WTC11 (cell line): Measurements from ENCODE around the gene L1CAM. TPM values are rescaled to one million over a fixed set of nuclear protein-coding genes. Genes with fewer than 3 reads are reported as not detected.

Experiments used
- ATAC-seq: fragments of 200-7000 bp; cut with Tn5 transposase; 2 replicates; pipeline ENCODE4 v1.10.0; 2021; ENCODE audit warnings: mild to moderate bottlenecking, moderate library complexity
- CTCF ChIA-PET: fragments of 300-600 bp; sonication (Branson Sonifier 250); formaldehyde crosslinking; loops from one replicate; lab custom pipeline; 2021; ENCODE audit warnings: antibody characterized with exemption; lab: Charles Lee
- POLR2A ChIA-PET: fragments of 350-600 bp; sonication (Branson Sonifier 250); formaldehyde crosslinking; loops from one replicate; lab custom pipeline; 2021; ENCODE audit warnings: antibody characterized with exemption; lab: Charles Lee
- DNase-seq: peaks from one replicate; pipeline ENCODE4 v3.0.0; 2021; ENCODE audit warnings: low spot score
- H3K27ac Mint-ChIP-seq: 2 replicates; pipeline ENCODE4 v1.8.0; 2021; ENCODE audit warnings: mixed read lengths
- H3K27me3 Mint-ChIP-seq: 2 replicates; pipeline ENCODE4 v1.8.0; 2021; ENCODE audit warnings: low read depth, mild to moderate bottlenecking, moderate library complexity, mixed read lengths
- H3K36me3 Mint-ChIP-seq: 2 replicates; pipeline ENCODE4 v1.8.0; 2021; ENCODE audit warnings: mixed read lengths
- H3K4me1 Mint-ChIP-seq: 2 replicates; pipeline ENCODE4 v1.8.0; 2022; ENCODE audit warnings: mixed read lengths
- H3K4me3 Mint-ChIP-seq: 2 replicates; pipeline ENCODE4 v1.8.0; 2021; ENCODE audit warnings: mild to moderate bottlenecking, moderate library complexity, mixed read lengths
- H3K9me3 Mint-ChIP-seq: 2 replicates; pipeline ENCODE4 v1.8.0; 2021; ENCODE audit warnings: mixed read lengths
- ELF4 ChIP-seq: sonication (generic); formaldehyde crosslinking; IDR thresholded peaks from 2 replicates; pipeline ENCODE4 v1.8.1; 2022; ENCODE audit warnings: low read depth, mild to moderate bottlenecking, moderate library complexity, missing genetic modification reagents
- FOXJ3 ChIP-seq: sonication (generic); formaldehyde crosslinking; IDR thresholded peaks from 2 replicates; pipeline ENCODE4 v1.9.0; 2021; ENCODE audit warnings: missing genetic modification reagents, mild to moderate bottlenecking, borderline replicate concordance
- FOXP1 ChIP-seq: sonication (generic); formaldehyde crosslinking; IDR thresholded peaks from 2 replicates; pipeline ENCODE4 v1.8.0; 2022; ENCODE audit warnings: missing genetic modification reagents, mild to moderate bottlenecking, moderate library complexity, borderline replicate concordance
- NR2C2 ChIP-seq: sonication (generic); formaldehyde crosslinking; IDR thresholded peaks from 2 replicates; pipeline ENCODE4 v1.8.0; 2022; ENCODE audit warnings: mild to moderate bottlenecking, missing genetic modification reagents
- PRRX2 ChIP-seq: fragments of 250-450 bp; sonication (Bioruptor Pico); IDR thresholded peaks from 2 replicates; pipeline ENCODE4 v1.8.0; 2021; ENCODE audit warnings: mild to moderate bottlenecking
- RORB ChIP-seq: fragments of 250-450 bp; sonication (Bioruptor Pico); IDR thresholded peaks from 2 replicates; pipeline ENCODE4 v1.9.0; 2021; ENCODE audit warnings: mild to moderate bottlenecking
- TEAD4 ChIP-seq: sonication (generic); formaldehyde crosslinking; IDR thresholded peaks from 2 replicates; pipeline ENCODE4 v1.8.0; 2022; ENCODE audit warnings: mild to moderate bottlenecking, missing genetic modification reagents
- ZNF138 ChIP-seq: sonication (generic); formaldehyde crosslinking; conservative IDR thresholded peaks from 2 replicates; pipeline ENCODE4 v1.8.1; 2022; ENCODE audit warnings: mild to moderate bottlenecking, moderate library complexity, missing genetic modification reagents
- ZNF232 ChIP-seq: sonication (generic); formaldehyde crosslinking; IDR thresholded peaks from 2 replicates; pipeline ENCODE4 v1.8.0; 2022; ENCODE audit warnings: mild to moderate bottlenecking, missing genetic modification reagents
- ZNF317 ChIP-seq: sonication (generic); formaldehyde crosslinking; IDR thresholded peaks from 2 replicates; pipeline ENCODE4 v1.8.1; 2023; ENCODE audit warnings: low read depth, mild to moderate bottlenecking, moderate library complexity, missing genetic modification reagents, borderline replicate concordance
- ZNF416 ChIP-seq: fragments of 250-450 bp; sonication (Bioruptor Pico); IDR thresholded peaks from 2 replicates; pipeline ENCODE4 v1.9.0; 2021; ENCODE audit warnings: mild to moderate bottlenecking, inconsistent platforms
- ZNF423 ChIP-seq: fragments of 250-450 bp; sonication (Bioruptor Pico); IDR thresholded peaks from 2 replicates; pipeline ENCODE4 v2.1.2; 2022; ENCODE audit warnings: mild to moderate bottlenecking, moderate library complexity
- ZNF671 ChIP-seq: fragments of 250-450 bp; sonication (Bioruptor Pico); IDR thresholded peaks from 2 replicates; pipeline ENCODE4 v1.8.0; 2021; ENCODE audit warnings: mild to moderate bottlenecking
- total RNA-seq: library from RNA; stranded (reverse); gene quantifications from 3 replicates; pipeline ENCODE4 v1.2.3, GENCODE V29; 2021
- TF ChIP-seq, protein P1 (sequence below): fragments of 250-450 bp; sonication (Bioruptor Pico); IDR thresholded peaks from 2 replicates; pipeline ENCODE4 v1.8.0; 2021; ENCODE audit warnings: mild to moderate bottlenecking
- TF ChIP-seq, protein P2 (sequence below): fragments of 250-450 bp; sonication (Bioruptor Pico); IDR thresholded peaks from 2 replicates; pipeline ENCODE4 v2.1.2; 2022; ENCODE audit warnings: mild to moderate bottlenecking, moderate library complexity
- TF ChIP-seq, protein P3 (sequence below): fragments of 250-450 bp; sonication (Bioruptor Pico); IDR thresholded peaks from 2 replicates; pipeline ENCODE4 v1.9.0; 2021; ENCODE audit warnings: mild to moderate bottlenecking
- TF ChIP-seq, protein P4 (sequence below): sonication (generic); formaldehyde crosslinking; IDR thresholded peaks from 2 replicates; pipeline ENCODE4 v1.8.1; 2023; ENCODE audit warnings: mild to moderate bottlenecking, missing genetic modification reagents
- TF ChIP-seq, protein P5 (sequence below): sonication (generic); formaldehyde crosslinking; IDR thresholded peaks from 2 replicates; pipeline ENCODE4 v1.8.1; 2023; ENCODE audit warnings: mild to moderate bottlenecking, missing genetic modification reagents, borderline replicate concordance

The L1CAM gene
- total RNA-seq, 1 experiment from 2014 or later, result 40.2 TPM

DNA sequence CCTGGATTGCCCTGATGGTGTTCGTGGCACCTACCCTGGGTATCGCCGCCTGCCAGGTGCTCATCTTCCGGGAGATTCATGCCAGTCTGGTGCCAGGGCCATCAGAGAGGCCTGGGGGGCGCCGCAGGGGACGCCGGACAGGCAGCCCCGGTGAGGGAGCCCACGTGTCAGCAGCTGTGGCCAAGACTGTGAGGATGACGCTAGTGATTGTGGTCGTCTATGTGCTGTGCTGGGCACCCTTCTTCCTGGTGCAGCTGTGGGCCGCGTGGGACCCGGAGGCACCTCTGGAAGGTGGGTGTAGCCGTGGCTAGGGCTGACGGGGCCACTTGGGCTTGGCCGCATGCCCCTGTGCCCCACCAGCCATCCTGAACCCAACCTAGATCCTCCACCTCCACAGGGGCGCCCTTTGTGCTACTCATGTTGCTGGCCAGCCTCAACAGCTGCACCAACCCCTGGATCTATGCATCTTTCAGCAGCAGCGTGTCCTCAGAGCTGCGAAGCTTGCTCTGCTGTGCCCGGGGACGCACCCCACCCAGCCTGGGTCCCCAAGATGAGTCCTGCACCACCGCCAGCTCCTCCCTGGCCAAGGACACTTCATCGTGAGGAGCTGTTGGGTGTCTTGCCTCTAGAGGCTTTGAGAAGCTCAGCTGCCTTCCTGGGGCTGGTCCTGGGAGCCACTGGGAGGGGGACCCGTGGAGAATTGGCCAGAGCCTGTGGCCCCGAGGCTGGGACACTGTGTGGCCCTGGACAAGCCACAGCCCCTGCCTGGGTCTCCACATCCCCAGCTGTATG is 20.3 kb upstream of the L1CAM start:
- Mint-ChIP-seq H3K9me3 (no peaks in the 10 kb centered on the region), H3K27ac (no peak overlapping the region), H3K4me1 (peaks cover 17% of the 10 kb centered on the region), H3K4me3 (no peak overlapping the region), H3K27me3 (no peaks in the 10 kb centered on the region; the same call in 1 of the 2 replicates), H3K36me3 (no peaks in the 10 kb centered on the region)
- no peak for ATAC-seq
- CTCF ChIA-PET, result interaction anchor here (0.6 to 1.7 kb wide), 3 partner anchors 41 to 99 kb away, joined by 4 to 6 read pairs (median 4); no protein-coding TSS in a partner anchor
- POLR2A ChIA-PET, result no interaction called here
- TF ChIP-seq ZNF317 (CRISPR knock-in tag) (no peak), NR2C2 (CRISPR knock-in tag) (no peak), TEAD4 (CRISPR knock-in tag) (no peak), ZNF423 (CRISPR knock-in tag) (no peak), RORB (no peak), ZNF671 (CRISPR knock-in tag) (no peak), ZNF138 (CRISPR knock-in tag) (no peak), FOXP1 (CRISPR knock-in tag) (no peak), ELF4 (CRISPR knock-in tag) (no peak)
- TF ChIP-seq, protein P1, sequence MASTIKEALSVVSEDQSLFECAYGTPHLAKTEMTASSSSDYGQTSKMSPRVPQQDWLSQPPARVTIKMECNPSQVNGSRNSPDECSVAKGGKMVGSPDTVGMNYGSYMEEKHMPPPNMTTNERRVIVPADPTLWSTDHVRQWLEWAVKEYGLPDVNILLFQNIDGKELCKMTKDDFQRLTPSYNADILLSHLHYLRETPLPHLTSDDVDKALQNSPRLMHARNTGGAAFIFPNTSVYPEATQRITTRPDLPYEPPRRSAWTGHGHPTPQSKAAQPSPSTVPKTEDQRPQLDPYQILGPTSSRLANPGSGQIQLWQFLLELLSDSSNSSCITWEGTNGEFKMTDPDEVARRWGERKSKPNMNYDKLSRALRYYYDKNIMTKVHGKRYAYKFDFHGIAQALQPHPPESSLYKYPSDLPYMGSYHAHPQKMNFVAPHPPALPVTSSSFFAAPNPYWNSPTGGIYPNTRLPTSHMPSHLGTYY (CRISPR knock-in tag), result no peak
- TF ChIP-seq, protein P2, sequence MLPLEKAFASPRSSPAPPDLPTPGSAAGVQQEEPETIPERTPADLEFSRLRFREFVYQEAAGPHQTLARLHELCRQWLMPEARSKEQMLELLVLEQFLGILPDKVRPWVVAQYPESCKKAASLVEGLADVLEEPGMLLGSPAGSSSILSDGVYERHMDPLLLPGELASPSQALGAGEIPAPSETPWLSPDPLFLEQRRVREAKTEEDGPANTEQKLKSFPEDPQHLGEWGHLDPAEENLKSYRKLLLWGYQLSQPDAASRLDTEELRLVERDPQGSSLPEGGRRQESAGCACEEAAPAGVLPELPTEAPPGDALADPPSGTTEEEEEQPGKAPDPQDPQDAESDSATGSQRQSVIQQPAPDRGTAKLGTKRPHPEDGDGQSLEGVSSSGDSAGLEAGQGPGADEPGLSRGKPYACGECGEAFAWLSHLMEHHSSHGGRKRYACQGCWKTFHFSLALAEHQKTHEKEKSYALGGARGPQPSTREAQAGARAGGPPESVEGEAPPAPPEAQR (CRISPR knock-in tag), result no peak
- DNase-seq, result no peak

DNA sequence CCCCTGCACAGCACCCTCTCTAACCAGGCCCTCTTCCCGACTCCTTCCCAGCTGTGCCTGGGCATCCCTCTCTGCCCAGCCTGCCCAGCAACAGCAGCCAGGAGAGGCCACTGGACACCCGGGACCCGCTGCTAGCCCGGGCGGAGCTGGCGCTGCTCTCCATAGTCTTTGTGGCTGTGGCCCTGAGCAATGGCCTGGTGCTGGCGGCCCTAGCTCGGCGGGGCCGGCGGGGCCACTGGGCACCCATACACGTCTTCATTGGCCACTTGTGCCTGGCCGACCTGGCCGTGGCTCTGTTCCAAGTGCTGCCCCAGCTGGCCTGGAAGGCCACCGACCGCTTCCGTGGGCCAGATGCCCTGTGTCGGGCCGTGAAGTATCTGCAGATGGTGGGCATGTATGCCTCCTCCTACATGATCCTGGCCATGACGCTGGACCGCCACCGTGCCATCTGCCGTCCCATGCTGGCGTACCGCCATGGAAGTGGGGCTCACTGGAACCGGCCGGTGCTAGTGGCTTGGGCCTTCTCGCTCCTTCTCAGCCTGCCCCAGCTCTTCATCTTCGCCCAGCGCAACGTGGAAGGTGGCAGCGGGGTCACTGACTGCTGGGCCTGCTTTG is 19.6 kb upstream of the L1CAM start:
- Mint-ChIP-seq H3K36me3 (no peaks in the 10 kb centered on the region), H3K4me3 (no peak overlapping the region), H3K9me3 (no peaks in the 10 kb centered on the region), H3K27ac (no peak overlapping the region), H3K4me1 (peaks cover 22% of the 10 kb centered on the region), H3K27me3 (no peaks in the 10 kb centered on the region; the same call in 1 of the 2 replicates)
- POLR2A ChIA-PET, result no interaction called here
- ATAC-seq, result no peak
- DNase-seq, result no peak
- CTCF ChIA-PET, result interaction anchor here (1.7 kb wide), 1 partner anchor 42 kb away, joined by 6 read pairs; no protein-coding TSS in a partner anchor
- TF ChIP-seq FOXJ3 (CRISPR knock-in tag) (no peak), ZNF232 (CRISPR knock-in tag) (no peak), PRRX2 (no peak), ZNF416 (no peak)
- TF ChIP-seq, protein P3, sequence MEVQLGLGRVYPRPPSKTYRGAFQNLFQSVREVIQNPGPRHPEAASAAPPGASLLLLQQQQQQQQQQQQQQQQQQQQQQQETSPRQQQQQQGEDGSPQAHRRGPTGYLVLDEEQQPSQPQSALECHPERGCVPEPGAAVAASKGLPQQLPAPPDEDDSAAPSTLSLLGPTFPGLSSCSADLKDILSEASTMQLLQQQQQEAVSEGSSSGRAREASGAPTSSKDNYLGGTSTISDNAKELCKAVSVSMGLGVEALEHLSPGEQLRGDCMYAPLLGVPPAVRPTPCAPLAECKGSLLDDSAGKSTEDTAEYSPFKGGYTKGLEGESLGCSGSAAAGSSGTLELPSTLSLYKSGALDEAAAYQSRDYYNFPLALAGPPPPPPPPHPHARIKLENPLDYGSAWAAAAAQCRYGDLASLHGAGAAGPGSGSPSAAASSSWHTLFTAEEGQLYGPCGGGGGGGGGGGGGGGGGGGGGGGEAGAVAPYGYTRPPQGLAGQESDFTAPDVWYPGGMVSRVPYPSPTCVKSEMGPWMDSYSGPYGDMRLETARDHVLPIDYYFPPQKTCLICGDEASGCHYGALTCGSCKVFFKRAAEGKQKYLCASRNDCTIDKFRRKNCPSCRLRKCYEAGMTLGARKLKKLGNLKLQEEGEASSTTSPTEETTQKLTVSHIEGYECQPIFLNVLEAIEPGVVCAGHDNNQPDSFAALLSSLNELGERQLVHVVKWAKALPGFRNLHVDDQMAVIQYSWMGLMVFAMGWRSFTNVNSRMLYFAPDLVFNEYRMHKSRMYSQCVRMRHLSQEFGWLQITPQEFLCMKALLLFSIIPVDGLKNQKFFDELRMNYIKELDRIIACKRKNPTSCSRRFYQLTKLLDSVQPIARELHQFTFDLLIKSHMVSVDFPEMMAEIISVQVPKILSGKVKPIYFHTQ, result no peak
- TF ChIP-seq, protein P4, sequence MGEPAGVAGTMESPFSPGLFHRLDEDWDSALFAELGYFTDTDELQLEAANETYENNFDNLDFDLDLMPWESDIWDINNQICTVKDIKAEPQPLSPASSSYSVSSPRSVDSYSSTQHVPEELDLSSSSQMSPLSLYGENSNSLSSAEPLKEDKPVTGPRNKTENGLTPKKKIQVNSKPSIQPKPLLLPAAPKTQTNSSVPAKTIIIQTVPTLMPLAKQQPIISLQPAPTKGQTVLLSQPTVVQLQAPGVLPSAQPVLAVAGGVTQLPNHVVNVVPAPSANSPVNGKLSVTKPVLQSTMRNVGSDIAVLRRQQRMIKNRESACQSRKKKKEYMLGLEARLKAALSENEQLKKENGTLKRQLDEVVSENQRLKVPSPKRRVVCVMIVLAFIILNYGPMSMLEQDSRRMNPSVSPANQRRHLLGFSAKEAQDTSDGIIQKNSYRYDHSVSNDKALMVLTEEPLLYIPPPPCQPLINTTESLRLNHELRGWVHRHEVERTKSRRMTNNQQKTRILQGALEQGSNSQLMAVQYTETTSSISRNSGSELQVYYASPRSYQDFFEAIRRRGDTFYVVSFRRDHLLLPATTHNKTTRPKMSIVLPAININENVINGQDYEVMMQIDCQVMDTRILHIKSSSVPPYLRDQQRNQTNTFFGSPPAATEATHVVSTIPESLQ, result no peak
- TF ChIP-seq, protein P5, sequence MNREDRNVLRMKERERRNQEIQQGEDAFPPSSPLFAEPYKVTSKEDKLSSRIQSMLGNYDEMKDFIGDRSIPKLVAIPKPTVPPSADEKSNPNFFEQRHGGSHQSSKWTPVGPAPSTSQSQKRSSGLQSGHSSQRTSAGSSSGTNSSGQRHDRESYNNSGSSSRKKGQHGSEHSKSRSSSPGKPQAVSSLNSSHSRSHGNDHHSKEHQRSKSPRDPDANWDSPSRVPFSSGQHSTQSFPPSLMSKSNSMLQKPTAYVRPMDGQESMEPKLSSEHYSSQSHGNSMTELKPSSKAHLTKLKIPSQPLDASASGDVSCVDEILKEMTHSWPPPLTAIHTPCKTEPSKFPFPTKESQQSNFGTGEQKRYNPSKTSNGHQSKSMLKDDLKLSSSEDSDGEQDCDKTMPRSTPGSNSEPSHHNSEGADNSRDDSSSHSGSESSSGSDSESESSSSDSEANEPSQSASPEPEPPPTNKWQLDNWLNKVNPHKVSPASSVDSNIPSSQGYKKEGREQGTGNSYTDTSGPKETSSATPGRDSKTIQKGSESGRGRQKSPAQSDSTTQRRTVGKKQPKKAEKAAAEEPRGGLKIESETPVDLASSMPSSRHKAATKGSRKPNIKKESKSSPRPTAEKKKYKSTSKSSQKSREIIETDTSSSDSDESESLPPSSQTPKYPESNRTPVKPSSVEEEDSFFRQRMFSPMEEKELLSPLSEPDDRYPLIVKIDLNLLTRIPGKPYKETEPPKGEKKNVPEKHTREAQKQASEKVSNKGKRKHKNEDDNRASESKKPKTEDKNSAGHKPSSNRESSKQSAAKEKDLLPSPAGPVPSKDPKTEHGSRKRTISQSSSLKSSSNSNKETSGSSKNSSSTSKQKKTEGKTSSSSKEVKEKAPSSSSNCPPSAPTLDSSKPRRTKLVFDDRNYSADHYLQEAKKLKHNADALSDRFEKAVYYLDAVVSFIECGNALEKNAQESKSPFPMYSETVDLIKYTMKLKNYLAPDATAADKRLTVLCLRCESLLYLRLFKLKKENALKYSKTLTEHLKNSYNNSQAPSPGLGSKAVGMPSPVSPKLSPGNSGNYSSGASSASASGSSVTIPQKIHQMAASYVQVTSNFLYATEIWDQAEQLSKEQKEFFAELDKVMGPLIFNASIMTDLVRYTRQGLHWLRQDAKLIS (CRISPR knock-in tag), result no peak
